ENCODE data around the gene SEC14L1.

Gene SEC14L1

DNA sequence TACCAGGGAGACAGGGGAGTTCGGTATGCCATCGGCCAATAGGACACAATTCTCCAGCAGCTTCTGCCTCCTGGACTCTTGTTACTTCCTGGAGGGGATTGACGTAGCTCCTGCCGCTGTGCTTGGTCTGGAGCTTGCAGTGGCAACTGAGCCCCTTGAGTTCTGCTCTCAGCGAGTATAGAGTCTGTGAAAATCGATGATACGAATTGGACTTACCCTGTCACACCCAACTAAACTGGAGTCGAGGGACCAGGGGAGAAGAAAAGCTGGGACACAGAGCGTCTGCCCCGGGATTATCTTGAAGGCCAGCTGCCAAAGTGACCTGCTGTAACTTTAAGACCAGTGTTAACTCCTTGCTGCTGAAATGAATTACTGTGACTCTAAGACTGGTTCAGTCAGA lies 22.2 kb downstream of the SEC14L1 start:
- no peak for DNase-seq (ENCODE audit: low read depth in 2 of 2)

- DNase-seq (ENCODE audit: low read depth in 2 of 2) = no peak
Observed at GRCh38 chr17:77163511-77164280, 22.9 kb downstream of the SEC14L1 start.

- no peak for DNase-seq (ENCODE audit: low read depth in 2 of 2)
Observed at GRCh38 chr17:77164483-77165091, 23.8 kb downstream of the SEC14L1 start.

- no peak for DNase-seq (ENCODE audit: low read depth in 2 of 2)
Observed at GRCh38 chr17:77165577-77165976, 24.8 kb downstream of the SEC14L1 start.

GRCh38 chr17:77167472-77168306 lies 26.9 kb downstream of the SEC14L1 start:
- DNase-seq (ENCODE audit: low read depth in 2 of 2) = no peak

DNA sequence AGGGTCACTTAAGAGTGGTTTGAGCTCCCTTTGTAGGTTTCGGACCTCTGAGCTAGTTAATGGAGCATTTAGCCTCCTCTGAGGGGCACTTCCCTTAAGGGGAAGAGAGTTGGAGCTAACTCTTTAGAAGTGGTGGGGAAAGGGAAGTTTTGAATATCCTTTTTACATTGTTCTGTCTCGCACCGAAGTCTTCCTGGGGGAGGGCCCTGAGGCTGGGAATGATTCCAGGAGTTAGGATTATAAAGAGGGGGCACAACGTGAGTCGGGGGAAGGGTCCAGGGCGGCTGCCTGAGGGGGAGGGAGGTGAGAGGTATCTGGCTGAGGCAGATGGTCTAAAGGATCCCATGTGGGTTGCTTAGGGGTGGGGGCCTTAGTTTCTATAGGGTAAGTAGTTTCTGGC lies 32.3 kb downstream of the SEC14L1 start:
- no peak for DNase-seq (ENCODE audit: low read depth in 2 of 2)

- DNase-seq (ENCODE audit: low read depth in 2 of 2) = no peak
Observed at GRCh38 chr17:77174928-77175661, 34.3 kb downstream of the SEC14L1 start.

- no peak for DNase-seq (ENCODE audit: low read depth in 2 of 2)
Observed at GRCh38 chr17:77177002-77177741, 36.4 kb downstream of the SEC14L1 start.

DNA sequence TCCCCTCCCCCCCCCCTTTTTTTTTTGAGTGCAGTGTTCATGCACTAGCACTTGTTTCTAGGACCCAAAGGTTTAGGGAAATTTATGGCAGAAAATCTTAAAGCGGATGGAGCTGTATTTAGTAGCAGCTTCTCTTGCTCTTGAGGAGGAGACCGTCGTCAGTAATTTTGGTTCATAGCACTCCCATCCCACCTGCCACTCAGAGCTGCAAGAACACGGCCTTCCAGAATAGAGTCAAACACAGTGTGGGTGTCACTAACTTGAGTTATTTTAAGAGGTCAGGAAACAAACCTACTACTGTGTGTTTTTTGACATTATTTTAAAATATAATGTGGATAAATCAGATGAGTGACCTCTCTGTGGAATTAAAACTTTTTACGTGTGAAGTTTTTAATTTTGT lies 37.3 kb downstream of the SEC14L1 start:
- DNase-seq (ENCODE audit: low read depth in 2 of 2) = no peak

DNA sequence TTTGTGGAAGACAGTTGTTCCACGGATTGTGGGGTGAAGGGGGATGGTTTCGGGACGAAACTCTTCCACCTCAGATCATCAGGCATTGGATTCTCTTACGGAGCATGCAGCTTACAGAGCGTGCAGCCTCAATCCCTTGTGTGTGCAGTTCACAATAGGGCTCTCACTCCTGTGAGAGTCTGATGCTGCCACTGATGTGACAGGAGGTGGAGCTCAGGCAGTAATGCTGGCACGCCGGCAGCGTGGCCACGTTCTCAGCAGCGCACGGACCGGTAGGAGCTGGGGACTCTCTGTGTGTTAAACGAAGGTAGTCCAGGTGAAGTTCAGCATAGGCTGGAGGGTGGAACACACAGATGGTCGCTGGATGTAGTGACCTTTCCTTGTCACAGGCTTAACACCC lies 37.8 kb downstream of the SEC14L1 start:
- no peak for DNase-seq (ENCODE audit: low read depth in 2 of 2)

GRCh38 chr17:77180503-77181357 lies 40.0 kb downstream of the SEC14L1 start:
- no peak for DNase-seq (ENCODE audit: low read depth in 2 of 2)

GRCh38 chr17:77182205-77183172 lies 41.7 kb downstream of the SEC14L1 start:
- DNase-seq (ENCODE audit: low read depth in 2 of 2) = no peak

GRCh38 chr17:77184474-77184873 lies 43.7 kb downstream of the SEC14L1 start:
- no peak for DNase-seq (ENCODE audit: low read depth in 2 of 2)

DNA sequence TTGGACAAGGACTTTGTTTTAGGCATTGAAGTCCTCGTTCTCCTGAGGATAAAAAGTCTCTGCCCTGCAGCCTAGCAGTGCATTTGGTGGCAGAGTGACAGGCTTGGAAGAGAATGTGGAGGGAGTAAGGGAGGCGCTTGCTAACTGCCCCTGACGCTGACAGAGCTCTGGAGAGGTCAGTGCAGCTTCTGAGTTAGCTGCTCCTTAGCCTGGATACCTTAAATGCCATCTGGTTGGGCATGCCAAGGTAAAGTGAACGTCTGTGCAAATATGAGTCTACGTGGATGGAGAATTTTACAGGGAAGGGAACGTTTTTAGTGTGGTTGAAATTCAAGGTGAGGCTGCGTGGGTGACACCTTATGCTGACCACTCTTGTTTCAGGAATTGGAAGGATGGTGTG lies 44.4 kb downstream of the SEC14L1 start:
- DNase-seq (ENCODE audit: low read depth in 2 of 2) = no peak

- DNase-seq (ENCODE audit: low read depth in 2 of 2) = peak; percentile 19 to 64
Observed at GRCh38 chr17:77186141-77186604, 45.4 kb downstream of the SEC14L1 start.

GRCh38 chr17:77188084-77189066 lies 47.6 kb downstream of the SEC14L1 start:
- DNase-seq (ENCODE audit: low read depth in 2 of 2) = no peak

- peak; percentile 13 to 26 for DNase-seq (ENCODE audit: low read depth in 2 of 2)
Observed at GRCh38 chr17:77189148-77189547, 48.4 kb downstream of the SEC14L1 start.

- DNase-seq (ENCODE audit: low read depth in 2 of 2) = no peak
Observed at GRCh38 chr17:77190576-77190975, 49.8 kb downstream of the SEC14L1 start.

Measured in stimulated activated CD8-positive, alpha-beta memory T cell treated with anti-CD3 and anti-CD28 coated beads, Interleukin-15, amount 100 ng/mL, for 48 hours (primary cell).